ENCODE results near the gene CHIC2. TPM values are rescaled to one million over a fixed set of nuclear protein-coding genes. Genes with fewer than 3 reads are reported as not detected.

The CHIC2 gene
- total and polyA plus RNA-seq, 2 of the 4 experiments (the other 2 are of a cell fraction) = 20.4 to 26.3 TPM

GRCh38 chr4:53992785-53993184 lies 71.6 kb downstream of the CHIC2 start:
- CTCF ChIA-PET = interaction anchor here (0.6 kb wide), 1 partner anchor 1458 kb away, joined by 8 read pairs; no protein-coding TSS in a partner anchor
- Histone ChIP-seq H3K4ac (ENCODE audit: low read depth, low read length) (no peak overlapping the region), H3K27me3 (ENCODE audit: control insufficient read depth, insufficient read depth, low read length) (no peaks in the 10 kb centered on the region), H3K9me3 (ENCODE audit: control insufficient read depth, insufficient read depth, low read length) (no peaks in the 10 kb centered on the region), H2BK5ac (ENCODE audit: low read depth, low read length, poor library complexity, severe bottlenecking) (no peak overlapping the region), H3K9me1 (ENCODE audit: insufficient read depth, low read length) (peaks cover 10% of the 10 kb centered on the region; the same call in 1 of the 2 replicates), H3K9ac (ENCODE audit: low read depth, low read length) (no peak overlapping the region), H3K23ac (ENCODE audit: low read depth, low read length) (no peak overlapping the region), H2BK20ac (ENCODE audit: low read depth, low read length) (no peak overlapping the region), H2AFZ (replicated peaks; ENCODE audit: low read length, poor library complexity) (no peak overlapping the region), H2AK5ac (ENCODE audit: low read depth, low read length) (no peak overlapping the region), H3K79me1 (ENCODE audit: low read depth in 1 of 2, low read length in 2 of 2) (peaks cover 13 to 38% of the 10 kb centered on the region in 2 experiments; a peak in 2 of 4 replicates), H3K14ac (replicated peaks; ENCODE audit: low read depth, low read length) (no peak overlapping the region), H2AK9ac (replicated peaks; ENCODE audit: low read depth, low read length, poor library complexity) (no peak overlapping the region), H2BK120ac (ENCODE audit: low read depth, low read length) (no peak overlapping the region), H4K5ac (ENCODE audit: low read depth, low read length) (no peak overlapping the region), H3K4me3 (ENCODE audit: insufficient read depth, low read depth, low read length) (no peak overlapping the region), H3K18ac (ENCODE audit: low read depth, low read length) (no peak overlapping the region), H4K20me1 (ENCODE audit: insufficient read depth, low read length) (no peaks in the 10 kb centered on the region; the same call in 1 of the 2 replicates), H3K27ac (ENCODE audit: insufficient read depth, low read length) (no peak overlapping the region), H3K4me1 (ENCODE audit: control insufficient read depth, insufficient read depth, low read length) (peaks cover 2% of the 10 kb centered on the region; the same call in 1 of the 2 replicates), H4K91ac (ENCODE audit: insufficient read depth, low read depth, low read length) (no peak overlapping the region), H3K56ac (ENCODE audit: extremely low read depth, insufficient read depth, low read length) (no peak overlapping the region), H3K36me3 (ENCODE audit: control insufficient read depth, insufficient read depth, low read length) (peaks cover 4% of the 10 kb centered on the region), H2BK15ac (ENCODE audit: low read depth, low read length) (no peak overlapping the region), H4K8ac (ENCODE audit: low read depth in 2 of 2, low read length in 2 of 2) (no peak overlapping the region; a peak in 1 of 4 replicates), H3K4me2 (ENCODE audit: low read depth, low read length) (no peak overlapping the region)
- POLR2A ChIA-PET (ENCODE audit: unreplicated experiment) = no interaction called here
- no TSS peak for BruUV-seq (replicated peaks)
- no peak for ATAC-seq (ENCODE audit: low read depth)
- no CpG with 5 or more reads among the region's 3 CpGs for WGBS, 2 experiments (ENCODE audit: extremely low coverage in 2 of 2, insufficient read length in 1 of 2)
- dilution Hi-C loops (cut with HindIII; ENCODE audit: low sequenced_read_pairs, unreplicated experiment) (no loop called here), in situ Hi-C loops (cut with MboI; ENCODE audit: low sequenced_read_pairs) (no loop called here), intact Hi-C loops (cut with micrococcal nuclease) (no loop called here)
- TF ChIP-seq CTCF (conservative IDR thresholded peaks at IDR 0.05; ENCODE audit: low read depth, low read length) (no peak), CEBPB (IDR thresholded peaks at IDR 0.05; ENCODE audit: low read depth, low read length) (no peak), MAFK (IDR thresholded peaks at IDR 0.05; ENCODE audit: low read depth, low read length) (no peak), RCOR1 (IDR thresholded peaks at IDR 0.05; ENCODE audit: insufficient replicate concordance, low read length) (no peak), BHLHE40 (IDR thresholded peaks at IDR 0.05; ENCODE audit: low read depth, low read length) (no peak), MAZ (IDR thresholded peaks at IDR 0.05; ENCODE audit: borderline replicate concordance, low read depth, low read length) (no peak), NFE2L2 (IDR thresholded peaks at IDR 0.05; ENCODE audit: low read depth, low read length) (no peak), CHD1 (IDR thresholded peaks at IDR 0.05; ENCODE audit: low read depth, low read length) (no peak), FOS (IDR thresholded peaks at IDR 0.05; ENCODE audit: low read depth, low read length) (no peak), POLR2A (IDR thresholded peaks at IDR 0.05; ENCODE audit: low read depth, low read length) (no peak), RAD21 (IDR thresholded peaks at IDR 0.05; ENCODE audit: low read length) (no peak), RFX5 (IDR thresholded peaks at IDR 0.05; ENCODE audit: low read depth, low read length) (no peak), ELK1 (IDR thresholded peaks at IDR 0.05; ENCODE audit: borderline replicate concordance, low read depth, low read length) (no peak), USF2 (IDR thresholded peaks at IDR 0.05; ENCODE audit: low read depth, low read length) (no peak), SMC3 (IDR thresholded peaks at IDR 0.05; ENCODE audit: low read depth, low read length) (no peak), MXI1 (IDR thresholded peaks at IDR 0.05; ENCODE audit: borderline replicate concordance, low read depth, low read length) (no peak)
- no peak for DNase-seq
